SK-N-MC (cell line): ENCODE data around the gene DUXB.

Source experiments
- EZH2 ChIP-seq: fragments of 200-600 bp; sonication (generic); IDR thresholded peaks from one replicate; pipeline ENCODE4 v1.6.1; 2017; ENCODE audit warnings: antibody characterized with exemption
- FOXP2 ChIP-seq: optimal IDR thresholded peaks from 2 replicates; pipeline ENCODE3; 2011; ENCODE audit warnings: mild to moderate bottlenecking, moderate library complexity; ENCODE audit not compliant: insufficient read depth; ENCODE audit errors: extremely low read length, control extremely low read depth
- POLR2AphosphoS5 ChIP-seq: IDR thresholded peaks from 2 replicates; pipeline ENCODE4 v1.6.1; 2012; ENCODE audit warnings: mild to moderate bottlenecking, low read depth, low read length, borderline replicate concordance

- TF ChIP-seq POLR2AphosphoS5 (no peak), EZH2 (no peak), FOXP2 (no peak)
Observed at GRCh38 chr16:75746359-75746758, 45.1 kb upstream of the DUXB start.
